HG02588 (cell line): ENCODE results near the gene RLF.

Source experiments
- ATAC-seq: cut with Tn5 transposase; IDR thresholded peaks from one replicate; pipeline ENCODE4 v1.9.1; 2021; ENCODE audit warnings: mild to moderate bottlenecking, moderate library complexity; ENCODE audit not compliant: unreplicated experiment

RLF gene

GRCh38 chr1:40266786-40267535 lies 105.8 kb downstream of the RLF start:
- ATAC-seq: no peak

- ATAC-seq: no peak
Measured at GRCh38 chr1:40267767-40268187, 106.6 kb downstream of the RLF start.

DNA sequence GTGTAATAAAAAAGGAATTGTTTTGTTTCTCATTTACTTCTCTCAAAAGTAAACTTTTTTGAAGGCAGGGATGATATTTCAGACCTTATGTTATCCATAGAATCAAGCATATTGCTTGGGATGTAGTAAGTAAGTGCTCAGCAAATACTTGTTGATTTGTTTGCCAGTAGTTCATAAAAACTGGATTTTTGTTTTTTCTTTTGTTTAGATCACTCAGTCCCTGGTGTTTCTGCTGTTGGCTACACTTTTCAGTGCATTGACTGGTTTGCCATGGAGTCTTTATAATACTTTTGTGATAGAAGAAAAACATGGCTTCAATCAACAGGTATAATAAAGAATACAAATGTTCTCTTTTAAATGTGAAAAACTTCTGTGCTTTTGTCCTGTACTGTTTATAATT lies 107.0 kb downstream of the RLF start:
- no peak for ATAC-seq

DNA sequence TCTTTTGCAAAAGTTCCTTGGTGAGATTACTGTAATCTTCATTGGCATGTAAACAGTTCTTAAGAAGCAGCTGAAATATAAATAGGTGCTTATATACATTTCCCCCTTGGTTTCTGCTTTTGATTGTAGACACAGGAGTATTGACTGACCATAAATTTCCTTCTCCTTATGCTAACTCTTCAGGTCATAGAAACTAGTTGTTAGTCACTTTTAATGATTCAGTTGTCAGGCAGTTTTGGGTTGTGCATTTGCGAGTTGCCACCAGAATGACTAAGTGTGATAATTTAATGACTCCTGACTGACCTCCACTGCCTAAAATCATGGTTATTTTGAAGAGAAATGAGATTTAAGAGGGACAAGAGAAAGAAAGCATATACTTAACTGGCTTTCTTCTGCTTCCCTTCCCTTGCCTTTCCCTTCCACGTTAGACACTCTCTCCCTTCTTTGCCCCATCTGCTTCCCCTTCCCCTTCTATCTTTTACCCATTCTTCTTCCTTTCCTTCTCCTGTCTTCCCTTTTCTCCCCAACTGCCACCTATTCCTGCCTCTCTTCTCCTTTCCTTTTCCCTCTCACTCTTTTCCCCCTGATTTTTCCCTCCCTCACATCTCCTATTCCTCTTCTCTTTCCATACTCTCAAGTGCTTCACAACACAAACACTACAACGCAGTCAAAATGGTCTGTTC lies 109.1 kb downstream of the RLF start:
- no peak for ATAC-seq

DNA sequence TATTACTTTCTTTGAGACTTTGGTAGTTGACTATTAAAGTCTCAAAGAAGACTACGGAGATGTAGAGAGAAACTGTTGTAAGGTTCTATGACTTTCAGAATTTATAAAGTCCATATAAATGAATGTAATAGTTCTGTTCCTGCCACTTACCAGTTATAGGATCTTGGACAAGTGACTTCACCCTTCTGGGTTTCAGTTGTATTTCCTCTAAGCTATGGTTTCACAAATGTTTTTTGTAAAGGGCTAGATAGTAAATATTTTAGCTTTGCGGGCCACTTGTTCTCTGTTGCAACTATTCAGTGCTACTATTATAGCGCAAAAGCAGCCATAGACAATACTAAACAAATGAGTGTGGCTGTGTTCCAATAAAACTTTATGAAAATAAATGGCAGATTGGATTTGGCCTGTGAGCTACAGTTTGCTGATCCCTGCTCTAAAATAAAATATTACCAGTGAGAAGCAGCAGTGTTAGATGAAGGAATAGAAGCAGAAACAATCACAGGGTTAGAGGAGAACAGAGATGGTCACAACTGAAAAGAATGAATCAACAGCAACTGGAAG lies 111.5 kb downstream of the RLF start:
- no peak for ATAC-seq

- no peak for ATAC-seq
Measured at GRCh38 chr1:40273547-40274166, 112.5 kb downstream of the RLF start.

GRCh38 chr1:40274331-40274730 lies 113.1 kb downstream of the RLF start:
- no peak for ATAC-seq

- ATAC-seq: no peak
Measured at GRCh38 chr1:40276122-40276521, 114.9 kb downstream of the RLF start.

- no peak for ATAC-seq
Measured at GRCh38 chr1:40281853-40282252, 120.7 kb downstream of the RLF start.
